ENCODE measurements around the gene ERVFRD-1.
"Not testable (repeated sequence)": the region's sequence is repeated elsewhere in the genome, so short reads cannot be mapped to it uniquely, and the experiment has no call there.

Gene ERVFRD-1

GRCh38 chr6:11091141-11091540 is 20.4 kb downstream of the ERVFRD-1 start:
- DNase-seq (ENCODE audit: low read depth) = not testable (repeated sequence)

DNA sequence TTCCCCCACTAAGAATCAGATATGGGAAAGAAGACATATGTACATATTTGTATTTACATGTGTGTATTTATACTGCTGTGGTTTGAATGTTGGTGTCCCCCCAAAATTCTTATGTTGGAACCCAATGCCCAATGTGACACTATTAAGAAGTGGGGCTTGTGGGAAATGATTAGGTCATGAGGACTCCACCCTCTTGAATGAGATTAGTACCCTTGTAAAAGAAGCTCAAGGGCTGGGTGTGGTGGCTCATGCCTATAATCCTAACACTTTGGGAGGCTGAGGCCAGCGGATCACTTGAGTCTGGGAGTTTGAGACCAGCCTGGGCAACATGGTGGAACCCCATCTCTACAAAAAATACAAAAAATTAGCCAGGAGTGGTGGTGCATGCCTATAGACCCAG is 21.8 kb downstream of the ERVFRD-1 start:
- DNase-seq (ENCODE audit: low read depth) = no peak

DNA sequence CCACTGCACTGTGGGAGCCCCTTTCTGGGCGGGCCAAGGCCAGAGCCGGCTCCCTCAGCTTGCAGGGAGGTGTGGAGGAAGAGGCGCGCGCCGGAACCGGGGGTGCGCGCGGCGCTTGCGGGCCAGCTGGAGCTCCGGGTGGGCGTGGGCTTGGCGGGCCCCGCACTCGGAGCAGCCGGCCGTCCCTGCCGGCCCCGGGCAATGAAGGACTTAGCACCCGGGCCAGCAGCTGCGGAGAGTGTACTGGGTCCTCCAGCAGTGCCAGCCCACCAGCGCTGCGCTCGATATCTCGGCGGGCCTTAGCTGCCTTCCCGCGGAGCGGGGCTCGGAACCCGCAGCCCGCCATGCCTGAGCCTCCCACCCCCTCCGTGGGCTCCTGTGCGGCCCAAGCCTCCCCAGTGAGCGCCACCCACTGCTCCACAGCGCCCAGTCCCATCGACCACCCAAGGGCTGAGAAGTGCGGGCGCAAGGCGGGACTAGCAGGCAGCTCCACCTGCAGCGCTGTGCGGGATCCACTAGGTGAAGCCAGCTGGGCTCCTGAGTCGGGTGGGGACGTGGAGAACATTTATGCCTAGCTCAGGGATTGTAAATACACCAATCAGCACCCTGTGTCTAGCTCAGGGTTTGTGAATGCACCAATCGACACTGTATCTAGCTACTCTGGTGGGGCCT is 24.2 kb downstream of the ERVFRD-1 start:
- DNase-seq (ENCODE audit: low read depth) = not testable (repeated sequence)

GRCh38 chr6:11085758-11086435 is 25.6 kb downstream of the ERVFRD-1 start:
- no peak for DNase-seq (ENCODE audit: low read depth)

DNA sequence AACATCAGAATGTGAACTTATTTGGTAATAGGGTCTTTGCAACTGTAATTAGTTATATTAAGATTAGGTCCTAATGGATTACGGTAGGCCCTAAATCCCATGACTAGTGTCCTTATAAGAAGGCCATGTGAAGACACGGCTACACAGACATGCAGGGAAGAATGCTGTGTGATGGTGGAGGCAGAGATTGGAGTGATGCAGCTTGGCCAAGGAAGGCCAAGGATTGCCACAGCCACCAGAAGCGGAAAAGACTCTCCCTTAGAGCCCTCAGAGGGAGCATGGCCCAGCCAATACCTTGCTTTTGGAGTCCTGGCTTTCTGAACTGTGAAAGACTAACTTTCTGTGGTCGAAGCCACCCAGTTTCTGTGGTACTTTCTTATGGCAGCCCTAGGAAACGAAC is 27.6 kb downstream of the ERVFRD-1 start:
- no peak for DNase-seq (ENCODE audit: low read depth)

DNA sequence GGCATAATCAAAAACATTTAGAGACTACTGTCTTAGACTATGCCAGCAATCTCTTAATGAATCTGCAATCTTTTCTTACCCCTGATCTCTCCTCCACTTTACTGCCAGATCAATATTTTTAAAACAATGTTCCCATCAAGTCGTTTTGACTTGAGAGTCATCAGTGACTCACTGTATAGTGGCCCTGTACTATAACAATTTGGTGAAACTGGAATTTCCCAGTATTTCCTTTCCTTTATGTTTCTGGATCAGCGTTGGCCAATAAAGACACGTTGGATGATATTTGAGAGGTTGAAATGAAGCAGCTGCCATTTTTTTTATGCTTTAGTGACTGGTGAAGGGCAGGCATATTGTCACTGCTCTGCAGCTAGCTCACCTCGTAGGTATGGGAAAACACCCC is 28.0 kb downstream of the ERVFRD-1 start:
- no peak for DNase-seq (ENCODE audit: low read depth)

GRCh38 chr6:11080296-11080695 is 31.2 kb downstream of the ERVFRD-1 start:
- no peak for DNase-seq (ENCODE audit: low read depth)

GRCh38 chr6:11078266-11078665 is 33.3 kb downstream of the ERVFRD-1 start:
- no peak for DNase-seq (ENCODE audit: low read depth)

GRCh38 chr6:11076540-11076939 is 35.0 kb downstream of the ERVFRD-1 start:
- DNase-seq (ENCODE audit: low read depth) = no peak

GRCh38 chr6:11072101-11072500 is 39.4 kb downstream of the ERVFRD-1 start:
- no peak for DNase-seq (ENCODE audit: low read depth)

GRCh38 chr6:11069760-11070159 is 41.8 kb downstream of the ERVFRD-1 start:
- DNase-seq (ENCODE audit: low read depth) = no peak

GRCh38 chr6:11067348-11067747 is 44.2 kb downstream of the ERVFRD-1 start:
- no peak for DNase-seq (ENCODE audit: low read depth)

- no peak for DNase-seq (ENCODE audit: low read depth)
These were observed 44.8 kb downstream of the ERVFRD-1 start for GRCh38 chr6:11066505-11067347.

DNA sequence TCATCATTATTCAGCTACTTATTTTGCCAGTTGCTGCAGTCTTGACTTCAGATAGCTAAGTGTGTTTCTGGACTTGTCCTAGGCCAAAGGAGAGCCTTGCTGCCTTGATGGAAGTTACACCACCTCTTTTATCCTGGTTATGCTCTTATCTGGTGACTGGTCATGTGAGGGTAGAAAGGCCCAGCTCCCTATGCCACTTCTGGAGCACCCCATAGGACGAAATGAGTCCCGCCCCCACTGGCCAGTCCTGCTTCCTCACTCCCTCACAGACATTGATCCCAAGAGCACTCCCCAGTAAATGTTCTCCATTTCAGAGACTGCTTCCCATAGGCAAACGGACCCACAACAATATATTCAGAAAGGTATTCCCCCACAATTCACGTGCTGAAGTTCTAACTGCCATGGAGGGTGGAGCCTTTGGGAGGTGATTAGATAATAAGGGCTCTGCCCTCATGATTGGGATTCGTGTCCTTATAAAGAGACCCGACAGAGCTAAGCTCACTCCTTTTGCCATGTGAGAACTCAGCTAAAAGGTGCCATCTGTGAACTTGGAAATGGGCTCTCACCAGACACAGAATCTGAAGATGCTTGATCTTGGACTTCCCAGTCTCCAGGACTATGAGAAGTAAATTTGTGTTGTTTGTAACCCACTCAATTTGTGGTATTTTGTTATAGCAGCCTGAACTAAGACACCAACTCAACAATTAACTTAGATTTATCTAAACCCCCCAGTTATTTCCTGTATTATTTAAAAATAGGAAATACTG is 45.9 kb downstream of the ERVFRD-1 start:
- DNase-seq (ENCODE audit: low read depth) = no peak

- no peak for DNase-seq (ENCODE audit: low read depth)
These were observed 46.7 kb downstream of the ERVFRD-1 start for GRCh38 chr6:11064836-11065235.

- DNase-seq (ENCODE audit: low read depth) = no peak
These were observed 48.8 kb downstream of the ERVFRD-1 start for GRCh38 chr6:11062715-11063114.

GRCh38 chr6:11062083-11062482 is 49.4 kb downstream of the ERVFRD-1 start:
- DNase-seq (ENCODE audit: low read depth) = no peak

DNA sequence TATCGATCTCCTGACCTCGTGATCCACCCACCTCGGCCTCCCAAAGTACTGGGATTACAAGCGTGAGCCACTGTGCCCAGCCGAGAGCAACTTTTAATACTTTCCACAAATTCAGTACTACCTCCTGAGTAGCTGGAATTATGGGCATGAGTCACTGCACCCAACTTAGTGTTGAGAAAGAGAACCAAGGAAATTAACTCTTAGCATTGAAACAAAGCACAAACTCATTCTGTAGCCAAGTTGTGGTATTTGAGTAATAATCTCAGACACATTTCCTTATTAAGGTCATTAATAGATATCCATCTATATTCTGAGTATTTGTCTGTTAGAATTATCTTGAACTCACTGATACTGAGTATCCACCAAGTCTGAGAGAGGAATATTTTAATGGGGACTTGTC is 53.1 kb downstream of the ERVFRD-1 start:
- no peak for DNase-seq (ENCODE audit: low read depth)

DNA sequence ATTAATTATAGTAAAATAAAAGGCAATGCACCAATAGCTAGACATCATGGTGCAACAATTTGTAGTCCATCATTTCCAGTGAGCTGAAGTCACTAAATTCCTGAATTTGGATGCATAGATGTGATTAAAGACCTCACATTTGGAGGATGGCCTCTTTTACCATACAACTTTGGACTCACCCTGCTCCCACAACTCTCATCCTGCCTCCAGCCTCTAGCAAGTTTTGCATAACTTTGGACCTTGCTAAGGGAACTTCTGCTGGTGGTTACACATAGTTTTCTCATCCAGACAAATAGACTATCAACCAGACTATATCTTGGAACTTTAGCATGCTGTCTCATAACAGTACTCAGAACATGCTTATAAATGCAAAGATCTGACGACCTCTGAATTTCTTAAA is 54.7 kb downstream of the ERVFRD-1 start:
- no peak for DNase-seq (ENCODE audit: low read depth)

DNA sequence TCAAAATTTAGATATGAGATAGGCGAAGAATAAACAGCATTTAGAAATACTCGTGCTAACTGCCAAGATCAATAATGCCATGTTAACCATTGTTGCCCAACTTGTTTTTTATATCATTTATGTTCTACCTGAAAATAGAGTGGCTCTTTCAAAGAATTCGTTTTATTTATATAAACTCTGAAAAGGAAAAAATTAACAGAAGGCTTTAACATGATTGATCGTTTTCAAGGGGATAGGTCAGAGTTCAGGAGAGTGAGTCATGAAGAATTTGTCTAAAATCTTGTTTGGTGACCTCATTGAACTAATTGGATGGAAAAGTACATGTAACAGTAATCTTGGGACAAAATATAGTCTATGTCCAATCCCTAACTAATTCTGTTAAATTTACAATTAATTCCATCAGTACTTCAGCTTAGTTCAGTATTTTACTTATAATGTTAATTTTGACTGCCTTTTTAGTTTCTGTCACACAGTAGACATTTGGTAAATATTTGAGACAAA is 56.3 kb downstream of the ERVFRD-1 start:
- no peak for DNase-seq (ENCODE audit: low read depth)

- DNase-seq (ENCODE audit: low read depth) = no peak
These were observed 56.8 kb downstream of the ERVFRD-1 start for GRCh38 chr6:11054722-11055121.

GRCh38 chr6:11053307-11053706 is 58.2 kb downstream of the ERVFRD-1 start:
- DNase-seq (ENCODE audit: low read depth) = no peak

Data from stromal cell of bone marrow (primary cell).